HG02870 (cell line): Measurements from ENCODE around the gene CLIC4.
"Not testable (repeated sequence)": the region's sequence is repeated elsewhere in the genome, so short reads cannot be mapped to it uniquely, and the experiment has no call there.

Experiments used
- ATAC-seq: cut with Tn5 transposase; IDR thresholded peaks from one replicate; pipeline ENCODE4 v1.9.1; 2021; ENCODE audit warnings: mild to moderate bottlenecking, moderate library complexity; ENCODE audit not compliant: unreplicated experiment

CLIC4 gene

DNA sequence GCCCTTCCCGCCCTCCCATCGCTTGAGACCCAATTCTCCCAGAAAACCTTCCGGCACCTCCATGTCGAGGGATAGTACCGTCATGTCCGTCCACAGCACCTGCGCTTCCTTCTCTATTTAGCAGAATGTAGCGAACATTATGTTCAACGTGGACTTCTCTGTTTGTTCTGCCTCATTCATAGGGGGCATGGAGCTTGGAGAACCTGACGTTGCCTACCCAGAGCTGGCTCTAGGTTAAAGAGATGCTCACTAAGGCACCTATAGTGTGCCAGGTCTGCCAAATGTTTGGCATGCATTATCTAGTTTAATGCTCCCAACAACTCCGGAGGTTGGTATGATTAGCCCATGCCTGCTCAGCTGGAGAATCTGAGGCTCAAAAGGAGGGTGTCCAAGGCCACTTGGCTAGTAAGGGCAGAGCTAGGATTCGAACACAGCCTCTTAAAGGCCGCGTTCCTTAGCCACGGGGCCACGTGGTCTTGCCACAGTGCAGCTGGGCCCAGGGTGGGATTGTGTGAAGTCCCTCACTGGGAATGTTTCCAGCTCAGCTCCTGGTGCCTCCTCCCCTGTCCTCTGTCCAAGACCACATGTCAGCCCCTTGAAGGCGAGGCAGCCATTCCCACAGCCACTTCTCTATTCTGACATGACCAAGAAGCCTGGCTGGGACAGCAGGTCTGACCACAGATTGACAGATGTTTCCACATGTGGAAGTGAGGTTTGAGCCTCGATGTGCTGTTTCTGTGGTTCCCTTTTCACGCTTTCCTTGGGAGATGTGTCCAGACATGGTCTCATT is 127.0 kb downstream of the CLIC4 start:
- no peak for ATAC-seq

DNA sequence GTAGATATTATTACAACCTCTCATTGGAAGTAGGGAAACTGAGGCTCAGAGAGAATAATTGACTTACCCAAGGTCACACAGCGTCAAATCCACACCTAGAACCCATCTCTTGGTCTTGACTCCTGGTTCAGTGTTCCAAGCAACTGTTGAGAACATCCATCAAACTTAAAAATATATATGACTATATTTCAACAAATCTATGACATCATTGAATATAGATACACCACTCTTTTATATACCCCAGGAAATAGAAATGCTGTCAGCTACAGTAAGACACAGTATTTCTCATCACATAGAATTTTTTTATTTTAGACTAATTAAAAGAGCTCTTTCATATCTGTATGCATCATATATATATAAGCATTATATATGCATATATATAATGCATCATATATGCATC is 127.9 kb downstream of the CLIC4 start:
- ATAC-seq: no peak

DNA sequence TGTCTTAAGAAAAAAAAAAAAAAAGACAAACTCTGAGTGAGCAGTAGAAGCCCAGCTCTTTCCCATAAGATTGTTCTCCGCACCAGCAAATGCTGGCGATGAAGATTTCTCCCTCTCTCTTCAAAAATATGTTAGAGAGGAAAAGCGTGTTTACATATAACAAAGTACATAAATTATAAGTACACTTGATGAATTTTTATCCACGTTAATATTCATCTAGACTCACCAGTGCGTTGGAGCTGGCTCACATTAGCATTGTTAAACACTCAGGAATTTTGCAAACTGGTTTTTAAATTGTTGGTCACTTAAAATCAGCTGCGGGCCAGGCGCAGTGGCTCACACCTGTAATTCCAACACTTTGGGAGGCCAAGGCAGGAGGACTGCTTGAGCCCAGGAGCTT is 128.8 kb downstream of the CLIC4 start:
- ATAC-seq: no peak

DNA sequence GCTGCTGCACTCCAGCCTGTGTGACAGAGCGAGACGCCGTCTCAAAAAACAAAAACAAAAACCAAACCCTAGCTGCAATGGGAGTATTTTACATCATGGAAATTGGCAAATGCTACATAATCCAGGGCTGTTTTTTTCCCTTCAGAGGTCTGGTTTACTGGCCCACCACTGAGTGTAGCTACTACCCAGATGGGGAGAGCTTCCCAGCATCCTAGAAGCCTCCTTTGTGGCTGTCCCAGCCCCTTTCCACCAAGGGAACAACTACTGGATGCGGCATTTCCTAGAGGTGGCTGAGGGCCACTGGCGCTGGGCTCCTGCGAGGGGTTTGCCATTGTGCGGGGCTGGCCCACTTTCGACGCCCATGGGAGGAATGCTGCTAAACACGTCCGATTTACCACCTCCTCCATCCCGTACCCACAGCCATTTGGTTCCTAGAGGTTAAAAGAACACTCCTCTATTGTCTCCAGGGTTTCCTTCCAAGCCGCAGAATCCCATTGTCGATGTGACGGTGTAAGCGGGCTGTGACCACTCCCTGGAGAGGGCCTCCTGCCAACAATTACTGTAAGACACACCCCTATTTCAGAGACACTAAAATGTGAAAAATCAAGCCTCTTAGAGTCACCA is 129.5 kb downstream of the CLIC4 start:
- no peak for ATAC-seq

DNA sequence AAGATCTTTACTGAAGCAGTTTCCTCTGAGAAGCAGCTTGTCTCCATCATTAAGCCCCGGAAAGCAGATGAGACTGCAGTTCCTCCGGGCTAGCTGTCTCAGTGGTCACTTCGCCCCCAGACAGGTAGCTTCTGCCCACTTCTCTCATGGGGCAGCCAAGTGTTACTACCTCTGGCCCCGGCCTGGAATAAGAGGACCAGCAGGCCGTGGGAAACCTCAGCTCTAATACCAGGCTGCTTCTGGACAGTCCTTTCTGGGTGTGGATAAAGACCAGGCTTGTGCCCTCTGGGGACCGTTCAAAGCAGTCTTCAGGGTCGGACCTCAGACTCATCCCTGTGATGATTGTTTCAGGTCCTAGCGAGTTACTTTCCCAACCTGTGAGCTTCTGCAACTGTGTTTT is 130.0 kb downstream of the CLIC4 start:
- no peak for ATAC-seq

DNA sequence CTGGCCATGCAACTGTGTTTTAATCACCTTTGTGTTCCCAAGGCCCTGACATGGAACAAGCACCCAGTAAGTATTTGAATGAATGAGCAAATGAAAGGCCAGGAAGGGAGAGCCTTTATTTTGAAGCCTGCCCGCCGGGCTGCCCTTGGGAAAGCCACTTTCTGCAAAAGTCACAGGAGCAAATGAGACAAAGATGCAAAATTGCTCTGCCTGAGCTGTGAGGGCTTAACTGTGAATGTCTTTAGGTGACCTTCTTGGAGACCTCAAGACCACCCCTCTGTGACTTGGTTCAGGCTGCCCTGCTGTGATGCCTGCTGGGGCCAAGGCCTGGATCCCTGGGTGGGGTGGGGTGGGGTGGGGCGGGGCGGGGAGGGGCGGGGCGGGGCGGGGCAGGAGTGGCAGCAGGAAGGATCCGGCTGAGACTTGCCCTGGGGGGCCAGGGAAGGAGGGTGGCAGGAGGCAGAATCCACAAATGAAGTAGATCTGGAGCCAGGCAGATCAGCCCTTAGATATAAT is 130.8 kb downstream of the CLIC4 start:
- no peak for ATAC-seq

DNA sequence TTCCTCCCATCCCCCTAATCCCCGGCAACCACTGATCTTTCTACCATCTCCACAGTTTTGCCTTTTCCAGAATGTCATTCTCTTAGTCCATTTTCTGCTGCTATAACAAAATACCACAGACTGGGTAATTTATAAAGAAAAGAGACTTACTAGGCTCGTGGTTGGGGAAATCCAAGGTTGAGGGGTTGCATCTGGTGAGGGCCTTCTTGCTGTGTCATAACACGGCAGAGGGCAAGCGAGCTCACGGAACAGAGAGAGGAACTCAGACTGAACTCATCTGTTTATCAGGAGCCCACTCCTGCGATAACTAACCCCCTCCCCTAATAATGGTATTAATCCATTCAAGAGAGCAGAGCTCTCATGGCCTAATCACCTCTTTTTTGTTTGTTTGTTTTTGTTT is 132.8 kb downstream of the CLIC4 start:
- no peak for ATAC-seq

DNA sequence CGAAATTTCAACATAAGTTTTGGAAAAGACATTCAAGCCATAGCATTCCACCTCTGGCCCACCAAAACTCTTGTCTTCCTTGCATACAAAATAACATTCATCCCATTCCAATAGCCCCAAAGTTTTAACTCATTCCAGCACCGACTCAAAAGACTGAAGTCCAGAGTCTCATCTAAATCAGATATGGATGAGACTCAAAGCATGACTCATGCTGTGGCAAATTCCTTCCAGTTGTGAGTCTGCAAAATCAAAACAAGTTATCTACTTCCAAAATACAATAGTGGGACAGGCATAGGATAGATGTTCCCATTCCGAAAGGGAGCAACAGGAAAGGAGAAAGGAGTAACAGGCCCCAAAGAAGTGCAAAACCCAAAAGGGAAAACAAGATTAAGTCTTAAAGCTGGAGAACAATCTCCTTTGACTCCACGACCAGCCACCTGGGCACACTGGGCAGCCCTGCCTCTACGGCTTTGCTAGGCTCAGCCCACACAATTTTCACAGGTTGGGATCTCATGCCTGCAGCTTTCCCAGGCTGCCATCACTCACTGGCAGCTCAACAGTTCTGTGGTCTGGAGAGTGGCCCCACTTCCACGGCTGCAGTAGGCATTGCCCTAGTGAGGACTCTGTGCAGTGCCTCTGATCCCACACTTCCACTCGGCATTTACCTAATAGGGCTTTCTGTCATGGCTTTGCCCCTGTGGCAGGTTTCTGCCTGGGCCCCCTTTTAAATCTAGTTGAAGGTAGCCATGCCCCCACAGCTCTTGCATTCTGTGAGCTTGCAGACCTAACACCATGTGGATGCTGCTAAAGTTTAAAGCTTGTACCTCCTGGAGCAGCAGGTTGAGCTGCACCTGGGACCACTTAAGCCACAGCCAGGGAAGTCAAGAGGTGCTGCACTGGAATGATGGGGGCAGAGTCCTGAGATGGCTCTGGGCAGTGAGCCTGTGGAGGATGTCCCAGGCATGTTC is 133.8 kb downstream of the CLIC4 start:
- ATAC-seq: no peak

DNA sequence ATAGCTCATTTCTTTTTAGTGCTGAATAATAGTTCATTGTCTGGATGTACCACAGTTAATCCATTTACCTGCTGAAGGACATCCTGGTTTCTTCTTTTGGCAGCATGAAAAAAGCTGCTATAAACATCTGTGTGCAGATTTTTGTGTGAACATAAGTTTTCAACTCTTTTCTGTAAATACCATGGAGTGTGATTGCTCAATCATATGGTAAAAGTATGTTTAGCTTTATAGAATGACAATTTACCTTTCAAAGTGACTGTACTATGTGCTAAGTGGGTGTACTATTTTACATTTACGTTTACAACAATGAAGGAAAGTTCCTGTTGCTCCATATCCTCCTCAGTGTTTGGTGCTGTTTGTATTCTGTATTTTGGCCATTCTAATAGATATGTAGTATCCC is 135.8 kb downstream of the CLIC4 start:
- no peak for ATAC-seq

DNA sequence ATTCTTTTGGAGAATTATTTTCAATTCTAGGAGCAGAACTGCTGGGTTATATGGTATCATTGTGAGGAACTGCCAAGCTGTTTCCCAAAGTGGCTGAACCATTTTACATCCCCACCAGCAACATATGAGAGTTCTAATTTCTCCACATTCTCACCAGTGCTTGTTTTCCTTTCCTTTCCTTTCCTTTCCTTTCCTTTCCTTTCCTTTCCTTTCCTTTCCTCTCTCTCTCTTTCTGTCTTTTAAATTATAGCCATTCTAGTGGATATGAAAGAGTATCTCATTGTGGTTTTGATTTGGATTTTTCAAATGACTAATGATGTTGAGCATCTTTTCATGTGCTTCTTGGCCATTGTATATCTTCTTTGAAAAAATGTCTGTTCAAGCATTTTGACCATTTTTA is 139.5 kb downstream of the CLIC4 start:
- no peak for ATAC-seq

DNA sequence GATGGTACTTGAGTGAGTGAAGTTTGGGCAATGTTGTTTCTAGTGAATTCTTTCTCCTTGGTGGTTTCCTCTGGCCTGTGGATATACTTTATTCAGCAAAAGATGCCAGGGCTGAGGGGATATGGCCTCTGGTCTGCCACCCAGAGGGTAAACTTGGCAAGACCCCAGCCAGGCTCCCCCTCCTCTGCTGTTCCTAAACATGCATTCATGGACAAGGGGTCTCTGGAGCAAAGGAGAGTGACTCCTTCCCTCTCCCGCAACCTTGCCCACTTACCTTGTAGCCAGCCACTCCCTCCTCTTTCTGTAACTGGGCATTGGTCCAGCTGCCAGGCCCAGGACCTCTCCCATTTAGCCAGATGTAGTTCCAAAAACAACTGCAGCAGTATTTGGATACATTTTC is 141.0 kb downstream of the CLIC4 start:
- no peak for ATAC-seq

DNA sequence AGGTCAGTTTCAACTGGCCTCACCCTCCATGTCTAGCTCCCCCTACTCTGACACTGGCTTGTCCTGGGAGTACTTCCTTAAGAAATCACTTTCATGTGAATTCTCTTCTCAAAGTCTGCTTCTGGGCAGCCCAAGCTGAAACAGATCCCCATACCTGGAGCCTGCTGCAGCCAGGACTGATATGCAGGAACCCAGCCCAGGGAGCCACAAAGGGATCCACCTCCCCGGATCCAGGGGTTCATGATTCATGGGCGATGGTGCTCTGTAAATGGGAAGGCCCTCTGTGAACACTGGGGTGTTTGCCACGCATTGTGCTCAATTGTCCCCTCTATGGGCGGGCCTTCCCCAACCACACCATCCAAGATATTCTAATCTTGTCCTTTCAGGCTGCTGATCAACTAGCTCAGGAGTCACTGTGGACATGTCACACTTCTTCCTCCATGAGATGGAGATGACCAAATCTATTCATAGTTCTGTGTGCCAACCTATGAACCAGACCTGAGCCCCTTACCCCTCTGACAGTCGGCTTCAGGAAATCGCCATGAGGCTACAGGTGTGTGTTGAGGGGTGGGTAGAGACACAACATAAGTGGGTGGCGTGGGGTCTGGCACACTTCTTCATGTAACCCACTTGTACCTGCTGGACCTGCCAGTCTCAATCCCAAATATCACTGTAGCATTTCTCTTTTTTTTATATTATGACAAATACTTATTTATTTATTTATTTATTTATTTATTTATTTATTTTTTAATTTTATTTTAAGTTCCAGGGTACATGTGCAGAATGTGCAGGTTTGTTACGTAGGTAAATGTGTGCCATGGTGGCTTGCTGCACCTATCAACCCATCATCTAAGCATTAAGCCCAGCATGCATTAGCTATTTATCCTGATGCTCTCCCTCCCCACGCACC is 143.1 kb downstream of the CLIC4 start:
- ATAC-seq: no peak

DNA sequence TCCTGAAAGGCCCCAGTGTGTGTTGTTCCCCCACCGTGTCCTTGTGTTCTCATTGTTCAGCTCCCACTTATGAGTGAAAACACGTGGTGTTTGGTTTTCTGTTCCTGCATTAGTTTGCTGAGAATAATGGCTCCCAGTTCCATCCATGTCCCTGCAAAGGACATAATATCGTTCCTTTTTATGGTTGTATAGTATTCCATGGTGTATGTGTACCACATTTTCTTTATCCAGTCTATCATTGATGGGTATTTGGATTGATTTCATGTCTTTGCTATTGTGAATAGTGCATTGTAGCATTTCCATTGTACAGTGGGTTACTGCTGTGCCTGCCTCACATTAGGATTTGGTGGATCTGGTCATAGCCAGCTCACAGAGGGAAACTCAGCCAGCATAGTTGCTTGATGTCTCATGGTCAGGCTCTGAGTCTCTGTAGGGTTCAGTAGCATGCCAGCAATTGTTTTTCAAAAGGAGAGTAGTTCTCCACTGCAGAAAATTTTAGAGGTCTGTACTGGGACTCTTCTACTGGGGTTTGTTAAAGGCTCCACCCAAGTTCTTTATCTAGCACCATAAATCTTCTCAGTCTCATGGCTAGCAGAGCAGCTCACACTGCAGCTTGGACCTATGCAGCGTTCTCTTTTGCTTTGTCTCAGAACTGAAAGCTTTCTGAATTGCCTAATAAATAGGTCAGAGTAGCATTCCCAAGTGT is 143.9 kb downstream of the CLIC4 start:
- ATAC-seq: no peak

DNA sequence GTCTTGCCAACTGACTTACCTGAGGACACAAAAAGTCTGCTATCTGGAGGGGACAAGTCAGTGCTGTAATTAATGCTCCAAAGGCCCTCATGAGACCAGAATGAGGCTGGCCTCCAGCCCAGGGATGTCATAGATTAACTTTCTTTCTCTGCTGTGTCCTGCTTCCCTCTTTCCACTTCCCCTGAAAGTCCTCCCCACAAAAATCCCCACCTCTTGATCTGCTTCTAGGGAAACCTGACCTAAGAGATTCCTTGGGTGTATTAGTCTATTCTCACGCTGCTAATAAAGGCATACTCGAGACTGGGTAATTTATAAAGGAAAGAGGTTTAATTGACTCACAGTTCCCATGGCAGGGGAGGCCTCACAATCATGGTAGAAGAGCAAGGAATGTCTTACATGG is 145.6 kb downstream of the CLIC4 start:
- no peak for ATAC-seq

DNA sequence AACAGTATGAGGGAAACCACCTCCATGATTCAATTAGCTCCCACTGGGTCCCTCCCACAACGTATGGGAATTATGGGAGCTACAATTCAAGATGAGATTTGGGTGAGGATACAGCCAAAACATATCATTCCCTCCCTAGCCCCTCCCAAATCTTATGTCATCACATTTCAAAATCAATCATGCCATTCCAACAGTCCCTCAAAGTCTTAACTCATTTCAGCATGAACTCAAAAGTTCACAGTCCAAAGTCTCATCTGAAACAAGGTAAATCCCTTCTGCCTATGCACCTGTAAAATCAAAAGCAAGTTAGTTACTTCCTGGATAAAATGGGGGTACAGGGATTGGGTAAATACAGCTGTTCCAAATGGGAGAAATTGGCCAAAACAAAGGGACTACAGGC is 146.1 kb downstream of the CLIC4 start:
- not testable (repeated sequence) for ATAC-seq

DNA sequence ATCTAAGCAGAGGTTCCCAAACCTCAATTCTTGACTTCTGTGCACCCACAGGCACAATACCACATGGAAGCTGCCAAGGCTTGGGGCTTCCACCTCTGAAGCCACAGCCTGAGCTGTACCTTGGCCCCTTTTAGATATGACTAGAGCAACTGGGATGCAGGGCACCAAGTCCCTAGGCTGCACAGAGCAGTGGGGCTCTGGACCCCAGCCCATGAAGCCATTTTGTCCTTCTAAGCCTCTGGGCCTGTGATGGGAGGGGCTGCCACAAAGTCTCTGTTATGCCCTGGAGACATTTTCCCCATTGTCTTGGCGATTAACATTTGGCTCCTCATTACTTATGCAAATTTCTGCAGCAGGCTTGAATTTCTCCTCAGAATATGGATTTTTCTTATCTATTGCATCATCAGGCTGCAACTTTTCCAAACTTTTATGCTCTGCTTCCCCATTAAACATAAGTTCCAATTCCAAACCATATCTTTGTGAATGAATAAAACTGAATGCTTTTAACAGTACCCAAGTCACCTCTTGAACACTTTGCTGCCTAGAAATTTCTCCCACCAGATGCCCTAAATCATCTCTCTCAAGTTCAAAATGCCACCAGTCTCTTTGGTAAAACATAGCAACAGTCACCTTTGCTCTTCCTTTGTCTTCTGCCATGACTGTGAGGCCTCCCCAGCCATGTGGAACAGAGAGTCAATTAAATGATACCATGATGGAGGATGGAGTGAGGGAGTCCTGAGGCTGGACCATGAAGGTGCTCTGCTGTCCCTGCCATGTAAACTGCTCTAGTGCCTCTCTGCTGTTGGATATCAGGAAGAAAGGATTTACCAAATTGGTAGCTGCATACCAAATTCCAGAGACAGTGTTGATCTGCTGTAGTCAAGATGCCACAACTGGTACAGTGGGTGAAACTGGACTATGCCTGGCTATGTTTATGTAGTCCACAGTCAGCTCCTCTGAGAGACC is 147.2 kb downstream of the CLIC4 start:
- no peak for ATAC-seq

DNA sequence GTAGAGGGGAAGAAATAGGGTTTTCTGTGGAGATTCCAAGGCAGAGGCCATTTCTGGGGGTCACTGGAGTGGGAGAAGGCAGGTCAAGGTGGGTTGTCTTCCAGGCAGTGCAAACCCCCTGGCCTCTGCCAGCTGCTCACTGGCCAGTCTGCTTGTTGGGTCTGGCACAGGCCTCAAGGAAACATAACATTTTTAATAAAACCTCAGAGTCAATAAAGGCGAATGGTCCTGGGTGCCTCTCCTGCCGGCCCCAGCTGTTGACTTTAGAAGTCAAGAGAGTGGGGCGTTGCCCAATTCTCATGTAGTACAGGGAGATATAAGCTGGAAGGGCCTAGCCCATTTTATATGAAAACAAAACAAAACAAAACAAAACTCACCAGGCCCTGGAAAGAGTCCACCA is 148.2 kb downstream of the CLIC4 start:
- no peak for ATAC-seq
